GM19238 (cell line): ENCODE data around the gene MSH5.

Experiments
- DNase-seq: peaks from one replicate; pipeline ENCODE4 v3.0.0; 2011; ENCODE audit warnings: low spot score; ENCODE audit not compliant: insufficient read length

MSH5 gene

GRCh38 chr6:31712296-31712695 lies 27.5 kb upstream of the MSH5 start:
- DNase-seq, result no peak

- DNase-seq, result no peak
Measured at GRCh38 chr6:31713465-31713864, 26.3 kb upstream of the MSH5 start.

- no peak for DNase-seq
Measured at GRCh38 chr6:31713991-31714684, 25.7 kb upstream of the MSH5 start.

DNA sequence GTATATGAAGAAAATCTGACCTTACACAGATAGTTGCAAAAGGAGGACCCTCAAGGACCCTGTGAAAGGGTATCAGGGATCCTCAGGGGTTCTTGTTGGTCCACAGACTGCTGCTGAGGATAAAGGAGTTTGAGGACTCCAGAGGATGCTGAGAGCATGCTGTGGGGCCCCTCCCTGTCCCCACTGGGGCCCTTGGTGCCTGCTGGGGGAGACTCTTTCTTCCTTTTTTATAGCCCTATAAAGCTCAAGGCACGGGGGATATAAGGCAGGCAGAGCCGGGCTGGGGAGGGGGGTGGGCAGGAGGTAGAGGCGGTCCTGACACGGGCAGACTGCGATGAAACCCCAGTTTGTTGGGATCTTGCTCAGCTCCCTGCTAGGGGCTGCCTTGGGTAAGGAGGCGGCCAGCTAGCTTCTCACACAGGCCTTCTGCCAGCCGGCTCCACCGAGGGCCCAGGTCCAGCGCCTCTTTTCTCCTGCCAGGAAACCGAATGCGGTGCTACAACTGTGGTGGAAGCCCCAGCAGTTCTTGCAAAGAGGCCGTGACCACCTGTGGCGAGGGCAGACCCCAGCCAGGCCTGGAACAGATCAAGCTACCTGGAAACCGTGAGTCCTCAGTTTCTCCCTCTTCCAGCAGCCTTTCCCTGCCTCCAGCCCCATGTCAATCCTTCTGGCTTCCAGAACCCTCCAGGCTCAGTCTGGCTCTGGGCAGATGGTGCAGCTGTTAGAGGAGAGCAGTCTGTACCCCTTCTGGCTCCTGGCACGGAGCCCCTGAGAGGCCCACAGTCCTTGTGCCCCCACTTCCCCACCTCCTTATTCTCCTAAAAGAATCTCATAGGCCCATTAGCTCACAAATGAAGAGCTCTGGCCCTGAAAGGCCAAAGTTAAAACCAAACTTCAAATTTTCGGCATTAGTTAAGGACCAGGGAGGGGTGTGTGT lies 24.5 kb upstream of the MSH5 start, which contains the start of gene LY6G6D:
Gene LY6G6D (plus strand): TSS at position 327 of the 937 bp plus-strand sequence. CDS start 8 bp downstream, at position 335.
- no peak for DNase-seq

- no peak for DNase-seq
Measured at GRCh38 chr6:31717499-31718222, 22.1 kb upstream of the MSH5 start.

- no peak for DNase-seq
Measured at GRCh38 chr6:31718265-31718664, 21.5 kb upstream of the MSH5 start.

GRCh38 chr6:31719001-31719400 lies 20.8 kb upstream of the MSH5 start:
- DNase-seq, result no peak

- DNase-seq, result no peak
Measured at GRCh38 chr6:31720196-31720770, 19.5 kb upstream of the MSH5 start.

DNA sequence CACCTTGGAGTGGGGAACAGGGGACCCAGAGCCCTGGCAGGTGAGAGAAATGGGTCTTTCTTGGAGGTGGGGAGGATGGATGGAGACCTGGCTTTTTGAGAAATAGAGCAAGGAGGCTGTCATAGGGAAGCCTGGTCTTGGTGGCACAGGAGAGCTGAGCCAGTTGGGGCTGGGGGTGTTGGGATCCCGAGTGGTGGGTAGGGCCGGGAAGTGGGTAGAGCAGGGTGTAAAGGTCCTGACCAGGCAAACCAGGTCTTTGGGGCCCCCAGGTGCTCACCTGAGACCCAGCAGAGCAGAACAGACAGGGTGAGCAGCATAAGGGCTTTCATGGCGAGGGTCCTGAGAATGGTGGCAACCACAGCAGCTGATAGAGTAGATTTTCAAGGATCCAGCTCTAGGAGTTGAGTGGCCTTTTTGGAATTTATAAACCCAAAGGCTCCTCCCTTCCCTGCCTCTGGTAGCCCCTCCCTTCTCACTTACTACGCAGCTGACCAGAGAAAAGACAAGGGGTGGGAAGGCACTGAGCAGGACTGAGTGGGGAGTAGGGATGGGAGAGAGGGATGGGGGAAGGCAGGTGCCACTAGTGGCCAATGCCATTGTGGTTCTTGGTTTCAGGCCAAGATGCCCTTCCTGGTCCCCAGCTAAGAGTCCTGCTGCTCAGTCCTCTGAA lies 18.3 kb upstream of the MSH5 start, which contains the start of gene LY6G6C:
Gene LY6G6C (minus strand): TSS at position 396 of the 670 bp plus-strand sequence. CDS start 67 bp downstream, at position 329.
- DNase-seq, result no peak

DNA sequence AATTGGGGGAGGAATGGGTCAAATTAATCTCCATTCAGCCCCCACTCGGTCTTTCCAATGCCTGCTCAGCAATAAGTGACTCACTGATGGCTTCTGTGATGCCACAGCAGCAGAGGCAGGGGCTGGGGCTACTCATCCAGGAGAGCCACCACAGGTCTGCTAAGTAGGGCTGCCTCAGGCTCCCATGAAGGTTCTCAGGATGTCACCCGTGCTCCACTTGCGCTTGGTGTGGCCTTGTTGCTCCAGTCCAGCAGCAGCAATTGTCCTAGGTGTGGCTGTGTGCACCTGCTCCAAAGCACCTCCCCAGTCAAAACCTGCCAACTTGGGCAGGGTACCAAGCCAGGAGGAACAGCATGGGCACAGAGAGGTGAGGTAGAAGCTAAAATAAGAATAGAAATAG lies 17.6 kb upstream of the MSH5 start:
- no peak for DNase-seq

DNA sequence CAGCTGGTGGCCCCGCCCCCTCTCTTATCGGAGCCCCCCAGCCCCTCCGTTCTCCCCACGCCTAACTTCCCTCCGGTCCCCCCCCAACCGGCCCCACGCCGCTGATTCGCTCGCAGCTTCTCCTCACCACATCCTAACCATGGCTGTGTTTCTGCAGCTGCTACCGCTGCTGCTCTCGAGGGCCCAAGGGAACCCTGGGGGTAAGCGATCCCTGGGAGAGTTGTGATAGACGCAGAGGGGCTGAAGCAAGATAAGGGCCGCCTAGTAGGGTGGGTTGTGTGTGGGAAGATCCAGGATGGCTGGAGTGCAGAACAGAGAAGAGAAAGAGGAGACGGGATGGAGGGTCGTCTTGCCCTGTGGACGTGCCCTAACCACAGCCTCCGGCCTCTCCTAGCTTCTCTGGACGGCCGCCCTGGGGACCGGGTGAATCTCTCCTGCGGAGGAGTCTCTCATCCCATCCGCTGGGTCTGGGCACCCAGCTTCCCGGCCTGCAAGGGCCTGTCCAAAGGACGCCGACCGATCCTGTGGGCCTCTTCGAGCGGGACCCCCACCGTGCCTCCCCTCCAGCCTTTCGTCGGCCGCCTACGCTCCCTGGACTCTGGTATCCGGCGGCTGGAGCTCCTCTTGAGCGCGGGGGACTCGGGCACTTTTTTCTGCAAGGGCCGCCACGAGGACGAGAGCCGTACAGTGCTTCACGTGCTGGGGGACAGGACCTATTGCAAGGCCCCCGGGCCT lies 16.4 kb upstream of the MSH5 start, which contains the start of gene MPIG6B:
Gene MPIG6B (plus strand): TSS at position 129 of the 735 bp plus-strand sequence. CDS start 11 bp downstream, at position 140.
- no peak for DNase-seq

DNA sequence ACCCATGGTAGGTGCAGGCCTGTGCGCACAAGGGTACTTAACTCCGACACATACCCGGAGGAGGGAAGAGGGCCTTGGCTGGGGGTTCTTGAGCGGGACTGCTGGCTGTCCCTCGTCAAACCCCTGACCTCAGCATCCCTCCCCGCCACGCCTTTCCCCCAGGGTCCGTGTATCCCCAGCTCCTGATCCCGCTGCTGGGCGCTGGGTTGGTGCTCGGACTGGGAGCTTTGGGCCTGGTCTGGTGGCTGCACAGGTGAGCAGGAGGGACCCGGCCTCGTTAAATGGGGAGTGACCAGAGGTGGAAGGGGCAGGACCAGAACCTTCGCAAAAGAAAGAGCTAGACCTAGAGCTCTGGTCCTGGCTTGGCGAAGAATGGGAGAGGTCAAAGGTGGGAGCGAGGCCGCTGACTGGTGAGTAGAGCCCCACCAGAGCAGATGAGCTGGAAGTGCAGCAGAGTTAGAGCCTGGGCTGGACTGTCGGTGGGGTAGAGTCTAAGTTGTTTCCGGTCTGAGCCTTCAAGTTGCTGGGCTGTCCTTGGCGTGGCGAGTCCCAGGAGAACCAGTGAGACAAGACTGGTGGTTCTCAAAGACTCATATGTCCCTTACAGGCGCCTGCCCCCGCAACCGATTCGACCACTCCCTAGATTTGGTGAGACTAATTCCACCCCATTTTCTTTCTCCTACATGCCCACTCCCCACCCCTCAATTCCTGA lies 15.7 kb upstream of the MSH5 start:
- no peak for DNase-seq

GRCh38 chr6:31725502-31726350 lies 14.1 kb upstream of the MSH5 start:
- DNase-seq, result no peak

DNA sequence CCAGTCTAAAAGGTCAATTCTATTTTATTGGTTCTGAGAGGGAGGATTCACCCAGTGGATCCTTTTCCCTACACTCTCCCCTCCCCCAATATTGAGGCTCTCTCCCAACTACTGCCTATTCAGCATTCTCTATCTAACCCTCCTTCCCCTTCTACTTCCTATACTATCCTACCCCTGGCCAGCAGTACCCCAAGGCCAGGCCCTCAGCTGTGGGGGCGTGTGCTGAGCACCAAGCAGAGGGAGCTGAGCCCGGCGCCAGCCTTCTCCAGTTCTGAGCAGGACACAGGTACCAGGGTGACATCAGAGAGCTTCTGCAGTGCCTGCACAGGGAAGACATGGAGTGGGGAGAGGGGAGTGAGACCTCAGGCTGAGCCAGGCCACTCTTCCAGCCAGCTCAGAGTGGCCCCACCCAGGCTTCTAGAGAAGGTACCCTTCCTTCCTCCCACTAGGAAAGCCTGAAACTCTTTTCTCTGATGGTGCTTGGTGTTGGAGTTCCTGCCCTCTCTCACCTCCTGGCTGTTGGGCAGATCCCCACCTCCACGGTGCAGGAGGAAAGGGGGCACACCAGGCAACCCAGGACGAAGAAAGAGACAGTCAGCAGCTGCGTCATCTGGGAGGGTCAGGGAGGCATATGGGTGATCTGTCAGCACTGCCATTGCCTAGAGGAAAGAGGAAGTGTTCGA lies 12.6 kb upstream of the MSH5 start:
- DNase-seq, result peak; percentile 81

DNA sequence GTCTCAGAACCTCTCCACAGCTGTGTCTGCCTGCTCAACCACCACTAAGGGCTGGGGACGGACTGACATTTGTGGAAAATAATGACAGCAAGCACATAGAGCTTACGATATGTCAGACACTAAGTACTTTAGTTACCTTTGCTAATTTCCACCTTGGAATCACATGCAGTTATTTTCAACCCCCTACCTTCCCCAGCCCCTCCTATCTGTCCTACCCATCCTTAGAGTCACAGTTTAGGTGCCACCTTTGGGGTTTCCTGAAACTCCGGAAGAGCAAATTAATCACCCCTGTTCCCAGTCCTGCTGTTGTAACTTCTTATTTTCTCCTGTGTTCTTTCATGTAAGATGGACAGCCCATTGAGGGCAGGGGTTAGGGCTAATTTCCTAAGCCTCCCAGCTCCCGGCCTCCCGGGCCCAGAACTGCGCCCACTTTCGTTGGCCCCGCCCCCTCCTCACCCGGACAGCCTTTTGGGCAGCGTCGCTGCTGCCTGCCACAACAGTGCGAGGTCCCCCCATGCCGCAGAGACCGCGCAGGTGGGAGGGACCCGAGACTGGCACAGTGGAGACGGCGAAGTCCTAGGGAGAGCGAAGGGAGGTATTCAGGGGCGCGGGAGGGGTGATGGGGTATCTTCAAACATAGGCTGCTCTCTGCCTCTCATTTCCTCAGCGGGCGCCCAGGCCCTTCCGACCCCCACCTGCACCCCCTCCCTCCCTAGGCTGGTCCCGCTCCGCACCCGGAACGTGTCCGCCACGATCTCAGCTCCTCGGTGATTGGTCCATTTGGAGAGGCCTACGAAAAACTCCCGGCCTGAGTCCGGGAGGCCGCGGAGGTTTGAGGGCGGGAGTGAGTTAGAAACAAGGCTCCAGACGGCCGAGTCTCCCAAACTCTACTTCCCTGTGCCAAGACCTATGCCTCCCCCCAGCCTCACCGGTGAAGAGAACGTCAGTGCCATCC lies 11.8 kb upstream of the MSH5 start:
- DNase-seq, result no peak

- no peak for DNase-seq
Measured at GRCh38 chr6:31728767-31729514, 10.9 kb upstream of the MSH5 start, which contains the start of gene DDAH2. Gene DDAH2 (minus strand): TSS chr6:31729299. CDS start chr6:31729161, 138 bp downstream.
